ENCODE results near the gene CA12.

The CA12 gene

DNA sequence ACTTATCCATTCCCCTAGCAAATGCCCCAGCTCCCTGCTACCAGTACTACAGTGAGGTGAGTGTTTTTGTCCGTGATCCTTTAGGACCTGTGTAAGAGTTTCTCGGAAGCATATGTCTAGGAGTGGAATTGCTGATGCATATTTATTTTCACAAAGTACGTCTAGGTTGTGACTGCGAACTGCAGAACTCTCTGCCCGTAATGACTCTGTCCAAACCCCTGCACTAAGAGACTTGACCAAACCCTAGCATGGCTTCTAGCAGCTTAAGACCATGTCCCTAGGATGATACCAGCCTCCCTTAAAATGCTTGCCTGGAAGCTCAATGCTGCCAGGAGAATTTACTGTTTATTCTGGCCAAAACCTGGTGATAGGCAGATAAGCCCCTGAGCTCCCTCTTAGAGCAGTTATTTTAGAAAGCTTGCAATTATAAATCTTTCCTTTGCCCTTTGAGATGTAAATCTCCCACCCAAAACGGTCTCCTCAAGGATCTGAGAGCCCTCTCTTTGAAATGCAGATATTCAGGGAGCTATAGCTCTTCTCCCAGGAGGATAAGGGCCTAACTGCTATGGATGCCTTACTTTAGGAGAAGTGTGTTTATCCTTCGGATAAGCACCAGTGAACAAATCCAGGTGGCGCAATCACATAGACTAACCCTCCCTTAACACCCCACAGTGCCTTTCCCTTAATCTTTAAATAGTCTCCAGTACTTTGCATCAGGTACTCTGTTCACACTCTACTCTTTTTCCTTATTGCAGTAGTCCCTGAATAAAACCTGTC is 14.7 kb upstream of the CA12 start:
- Histone ChIP-seq H3K36me3 (ENCODE audit: low read depth) (no peaks in the 10 kb centered on the region), H3K4me3 (ENCODE audit: severe bottlenecking) (no peak overlapping the region), H3K27ac (ENCODE audit: poor library complexity, severe bottlenecking) (no peak overlapping the region), H3K27me3 (ENCODE audit: insufficient read depth, poor library complexity, severe bottlenecking) (no peaks in the 10 kb centered on the region), H3K4me1 (ENCODE audit: insufficient read depth, poor library complexity, severe bottlenecking) (no peaks in the 10 kb centered on the region), H3K9me3 (ENCODE audit: severe bottlenecking) (no peaks in the 10 kb centered on the region)
- DNase-seq (ENCODE audit: low spot score) (peak; percentile 1), ATAC-seq (ENCODE audit: low read depth) (no peak; the same call in 2 of the 3 replicates)
- TF ChIP-seq, protein P1, sequence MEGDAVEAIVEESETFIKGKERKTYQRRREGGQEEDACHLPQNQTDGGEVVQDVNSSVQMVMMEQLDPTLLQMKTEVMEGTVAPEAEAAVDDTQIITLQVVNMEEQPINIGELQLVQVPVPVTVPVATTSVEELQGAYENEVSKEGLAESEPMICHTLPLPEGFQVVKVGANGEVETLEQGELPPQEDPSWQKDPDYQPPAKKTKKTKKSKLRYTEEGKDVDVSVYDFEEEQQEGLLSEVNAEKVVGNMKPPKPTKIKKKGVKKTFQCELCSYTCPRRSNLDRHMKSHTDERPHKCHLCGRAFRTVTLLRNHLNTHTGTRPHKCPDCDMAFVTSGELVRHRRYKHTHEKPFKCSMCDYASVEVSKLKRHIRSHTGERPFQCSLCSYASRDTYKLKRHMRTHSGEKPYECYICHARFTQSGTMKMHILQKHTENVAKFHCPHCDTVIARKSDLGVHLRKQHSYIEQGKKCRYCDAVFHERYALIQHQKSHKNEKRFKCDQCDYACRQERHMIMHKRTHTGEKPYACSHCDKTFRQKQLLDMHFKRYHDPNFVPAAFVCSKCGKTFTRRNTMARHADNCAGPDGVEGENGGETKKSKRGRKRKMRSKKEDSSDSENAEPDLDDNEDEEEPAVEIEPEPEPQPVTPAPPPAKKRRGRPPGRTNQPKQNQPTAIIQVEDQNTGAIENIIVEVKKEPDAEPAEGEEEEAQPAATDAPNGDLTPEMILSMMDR (IDR thresholded peaks at IDR 0.05; ENCODE audit: poor library complexity, severe bottlenecking): no peak

DNA sequence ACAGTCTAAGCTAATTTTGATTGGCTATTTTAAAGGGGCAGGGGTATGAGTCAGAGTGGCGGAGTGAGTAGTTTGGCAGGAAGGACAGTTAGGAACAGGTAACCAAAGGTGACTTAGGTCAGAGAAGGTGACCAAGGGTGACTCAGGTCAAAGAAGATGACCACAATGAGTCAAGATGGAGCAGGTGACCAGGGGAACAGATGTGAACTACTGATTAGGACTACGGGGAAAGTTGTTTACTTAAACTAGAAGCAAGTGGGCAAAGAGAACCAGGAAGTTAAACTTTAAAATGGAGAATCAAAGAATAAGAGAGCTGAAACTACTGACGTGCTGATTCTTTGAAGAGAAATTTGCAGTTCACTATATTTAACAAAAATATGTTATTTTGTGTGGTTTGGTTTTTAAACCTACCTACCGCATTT is 14.1 kb upstream of the CA12 start:
- DNase-seq (ENCODE audit: low spot score) (no peak), ATAC-seq (ENCODE audit: low read depth) (no peak)
- no peak overlapping the region for H3K4me3 ChIP-seq (ENCODE audit: severe bottlenecking)

DNA sequence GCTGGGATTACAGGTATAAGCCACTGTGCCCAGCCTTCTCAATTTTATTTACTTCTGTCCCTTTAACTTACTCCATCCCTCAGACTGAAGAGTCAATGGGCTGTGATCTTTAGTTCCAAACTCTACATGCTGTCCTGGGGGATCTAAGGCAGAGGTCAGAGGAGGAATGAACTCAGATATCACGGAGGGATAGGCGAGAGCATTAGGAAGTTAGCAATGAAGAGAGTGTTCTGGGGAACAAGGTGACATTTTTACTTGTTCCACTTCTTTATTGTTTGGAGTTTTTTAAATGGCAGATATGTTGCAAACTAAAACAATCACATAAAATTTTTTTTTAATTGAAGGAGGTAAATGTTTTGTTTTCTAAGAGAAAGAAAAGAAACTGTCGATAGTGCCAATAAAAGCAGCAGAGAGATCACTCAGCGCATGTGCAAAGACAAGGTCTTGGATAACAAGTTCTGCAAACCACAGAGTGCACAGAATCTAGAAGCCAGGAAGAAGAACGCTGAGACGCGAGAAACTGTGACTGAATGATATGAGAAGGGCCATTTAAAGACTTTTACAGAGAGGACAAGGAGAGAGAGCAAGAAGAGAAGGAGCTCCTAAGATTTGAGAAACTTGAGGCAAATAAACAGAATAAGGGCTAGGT is 10.8 kb upstream of the CA12 start:
- DNase-seq (ENCODE audit: low spot score): peak; percentile 2
- Histone ChIP-seq H3K27ac (ENCODE audit: poor library complexity, severe bottlenecking) (no peak overlapping the region), H3K4me1 (ENCODE audit: insufficient read depth, poor library complexity, severe bottlenecking) (peaks cover 8% of the 10 kb centered on the region), H3K27me3 (ENCODE audit: insufficient read depth, poor library complexity, severe bottlenecking) (no peaks in the 10 kb centered on the region), H3K36me3 (ENCODE audit: low read depth) (no peaks in the 10 kb centered on the region), H3K4me3 (ENCODE audit: severe bottlenecking) (no peak overlapping the region), H3K9me3 (ENCODE audit: severe bottlenecking) (no peaks in the 10 kb centered on the region)
- ATAC-seq (ENCODE audit: low read depth): no peak
- TF ChIP-seq, protein P1 (IDR thresholded peaks at IDR 0.05; ENCODE audit: poor library complexity, severe bottlenecking): no peak

More for the DNA sequence above, 14.1 kb upstream of the CA12 start:
- H3K9me3 ChIP-seq (ENCODE audit: severe bottlenecking): no peaks in the 10 kb centered on the region
- H3K27ac ChIP-seq (ENCODE audit: poor library complexity, severe bottlenecking): no peak overlapping the region
- TF ChIP-seq, protein P1 (IDR thresholded peaks at IDR 0.05; ENCODE audit: poor library complexity, severe bottlenecking): no peak
- H3K36me3 ChIP-seq (ENCODE audit: low read depth): no peaks in the 10 kb centered on the region
- no peaks in the 10 kb centered on the region for H3K27me3 ChIP-seq (ENCODE audit: insufficient read depth, poor library complexity, severe bottlenecking)
- H3K4me1 ChIP-seq (ENCODE audit: insufficient read depth, poor library complexity, severe bottlenecking): no peaks in the 10 kb centered on the region

DNA sequence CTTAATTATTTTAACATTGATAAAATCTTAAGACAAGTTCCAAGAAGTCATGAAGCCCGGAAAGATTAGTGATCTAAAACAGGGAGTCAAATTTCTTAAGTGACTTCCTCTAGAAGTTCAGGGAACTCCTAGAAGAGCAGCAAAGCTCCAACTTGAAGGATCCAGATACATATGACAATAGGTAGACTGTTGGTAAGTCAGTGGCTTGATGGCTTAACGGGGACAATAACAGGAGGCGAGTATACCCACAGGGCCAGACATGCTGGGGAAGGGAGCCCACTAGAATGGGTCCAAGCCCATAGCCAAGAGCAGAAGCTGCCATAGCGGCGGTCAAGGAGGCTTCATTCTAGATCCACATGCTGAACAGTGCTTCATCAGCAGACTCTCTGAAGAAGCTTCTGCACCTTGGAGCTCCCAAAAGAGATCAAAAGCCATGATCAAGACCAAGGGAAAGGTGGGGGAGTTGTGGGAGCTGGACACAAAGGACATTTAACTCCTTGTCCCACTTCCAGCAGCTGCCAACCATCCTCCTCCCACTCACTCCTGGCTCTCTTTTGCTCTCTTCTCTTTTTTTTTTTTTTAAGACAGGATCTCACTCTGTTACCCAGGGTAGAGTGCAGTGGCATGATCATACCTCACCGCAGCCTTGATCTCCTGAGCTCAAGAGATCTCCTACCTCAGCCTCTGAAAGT is 10.2 kb upstream of the CA12 start:
- Histone ChIP-seq H3K27me3 (ENCODE audit: insufficient read depth, poor library complexity, severe bottlenecking) (no peaks in the 10 kb centered on the region), H3K4me3 (ENCODE audit: severe bottlenecking) (no peak overlapping the region), H3K9me3 (ENCODE audit: severe bottlenecking) (no peaks in the 10 kb centered on the region), H3K4me1 (ENCODE audit: insufficient read depth, poor library complexity, severe bottlenecking) (peaks cover 8% of the 10 kb centered on the region), H3K27ac (ENCODE audit: poor library complexity, severe bottlenecking) (no peak overlapping the region), H3K36me3 (ENCODE audit: low read depth) (no peaks in the 10 kb centered on the region)
- TF ChIP-seq, protein P1 (IDR thresholded peaks at IDR 0.05; ENCODE audit: poor library complexity, severe bottlenecking): no peak
- ATAC-seq (ENCODE audit: low read depth) (no peak), DNase-seq (ENCODE audit: low spot score) (peak; percentile 52)
